ENCODE results near the gene SSBP3.

DNA sequence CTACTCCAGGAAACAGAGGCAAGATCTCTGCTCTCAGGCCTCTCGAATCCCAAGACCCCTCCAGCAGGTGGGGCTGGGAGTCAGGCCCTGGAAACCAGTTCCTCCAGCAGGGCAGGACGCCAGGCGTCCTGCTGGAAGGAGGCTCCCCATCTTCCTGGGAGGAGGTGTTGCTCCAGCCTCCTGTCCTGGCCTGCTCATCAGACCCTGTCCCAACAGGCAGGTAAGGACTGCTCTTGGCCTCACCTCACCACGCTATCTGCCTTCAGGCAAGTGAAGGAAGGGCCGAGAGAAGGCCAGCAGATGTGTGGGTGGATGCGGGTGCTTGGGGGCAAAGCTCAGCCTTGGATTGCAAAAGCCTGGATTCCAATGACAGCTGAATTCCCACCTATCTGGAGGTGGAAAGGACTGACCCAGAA lies 82.9 kb downstream of the SSBP3 start:
- no peak for TF ChIP-seq POLR2AphosphoS5 (IDR thresholded peaks at IDR 0.05; ENCODE audit: low read depth, low read length)
- no peak for TF ChIP-seq POLR2A (IDR thresholded peaks at IDR 0.05; ENCODE audit: low read depth, low read length)
- TF ChIP-seq SPI1 (IDR thresholded peaks at IDR 0.05; ENCODE audit: low read depth, low read length), result no peak
